Measurements from ENCODE around the gene PWP2. TPM values are rescaled to one million over a fixed set of nuclear protein-coding genes. Genes with fewer than 3 reads are reported as not detected.
"Not testable (repeated sequence)": the region's sequence is repeated elsewhere in the genome, so short reads cannot be mapped to it uniquely, and the experiment has no call there.

PWP2 gene
- total RNA-seq, 1 donor from 2014 or later, result 8.5 TPM

- DNase-seq (ENCODE audit: low read depth in 2 of 2), result not testable (repeated sequence)
Observed at GRCh38 chr21:44133715-44134057, 26.5 kb downstream of the PWP2 start.

- DNase-seq (ENCODE audit: low read depth in 2 of 2), result not testable (repeated sequence)
Observed at GRCh38 chr21:44134732-44135131, 27.5 kb downstream of the PWP2 start.

GRCh38 chr21:44138039-44138438 is 30.8 kb downstream of the PWP2 start:
- not testable (repeated sequence) for DNase-seq (ENCODE audit: low read depth in 2 of 2)

GRCh38 chr21:44139787-44140551 is 32.8 kb downstream of the PWP2 start:
- not testable (repeated sequence) for DNase-seq (ENCODE audit: low read depth in 2 of 2)

- not testable (repeated sequence) for DNase-seq (ENCODE audit: low read depth in 2 of 2)
Observed at GRCh38 chr21:44140552-44140932, 33.3 kb downstream of the PWP2 start.

GRCh38 chr21:44142470-44142869 is 35.3 kb downstream of the PWP2 start:
- DNase-seq (ENCODE audit: low read depth in 2 of 2), result not testable (repeated sequence)

- DNase-seq (ENCODE audit: low read depth in 2 of 2), result not testable (repeated sequence)
Observed at GRCh38 chr21:44143380-44143779, 36.2 kb downstream of the PWP2 start.

GRCh38 chr21:44143996-44144395 is 36.8 kb downstream of the PWP2 start:
- not testable (repeated sequence) for DNase-seq (ENCODE audit: low read depth in 2 of 2)

GRCh38 chr21:44144784-44145602 is 37.8 kb downstream of the PWP2 start:
- not testable (repeated sequence) for DNase-seq (ENCODE audit: low read depth in 2 of 2)

- not testable (repeated sequence) for DNase-seq (ENCODE audit: low read depth in 2 of 2)
Observed at GRCh38 chr21:44145616-44146015, 38.4 kb downstream of the PWP2 start.

- DNase-seq (ENCODE audit: low read depth in 2 of 2), result not testable (repeated sequence)
Observed at GRCh38 chr21:44147108-44147507, 39.9 kb downstream of the PWP2 start.

GRCh38 chr21:44150255-44150654 is 43.1 kb downstream of the PWP2 start:
- not testable (repeated sequence) for DNase-seq (ENCODE audit: low read depth in 2 of 2)

GRCh38 chr21:44153214-44153888 is 46.2 kb downstream of the PWP2 start:
- DNase-seq (ENCODE audit: low read depth in 2 of 2), result not testable (repeated sequence)

- DNase-seq (ENCODE audit: low read depth in 2 of 2), result not testable (repeated sequence)
Observed at GRCh38 chr21:44153889-44154228, 46.7 kb downstream of the PWP2 start.

GRCh38 chr21:44154816-44155230 is 47.6 kb downstream of the PWP2 start:
- DNase-seq (ENCODE audit: low read depth in 2 of 2), result not testable (repeated sequence)

- DNase-seq (ENCODE audit: low read depth in 2 of 2), result not testable (repeated sequence)
Observed at GRCh38 chr21:44155231-44155993, 48.2 kb downstream of the PWP2 start.

- DNase-seq (ENCODE audit: low read depth in 2 of 2), result not testable (repeated sequence)
Observed at GRCh38 chr21:44155994-44156380, 48.8 kb downstream of the PWP2 start.

- DNase-seq (ENCODE audit: low read depth in 2 of 2), result not testable (repeated sequence)
Observed at GRCh38 chr21:44157439-44158081, 50.4 kb downstream of the PWP2 start.

GRCh38 chr21:44158082-44158468 is 50.9 kb downstream of the PWP2 start:
- not testable (repeated sequence) for DNase-seq (ENCODE audit: low read depth in 2 of 2)

- not testable (repeated sequence) for DNase-seq (ENCODE audit: low read depth in 2 of 2)
Observed at GRCh38 chr21:44159349-44160297, 52.4 kb downstream of the PWP2 start.

Measured in dermis microvascular lymphatic vessel endothelial cell (primary cell).